HepG2 (cell line): ENCODE results near the gene BTBD19. TPM values are rescaled to one million over a fixed set of nuclear protein-coding genes. Genes with fewer than 3 reads are reported as not detected.

Experiments
- CBX2 ChIP-seq, 2 experiments: fragments of 200-600 bp in 1 of 2; sonication (generic); formaldehyde crosslinking in 1 of 2; IDR thresholded peaks; 2 replicates each; pipeline versions ENCODE4 v1.7.0 to v1.8.1; 2018 to 2022; ENCODE audit warnings: low read depth in 2 of 2, low read length in 1 of 2, mild to moderate bottlenecking in 1 of 2, missing genetic modification reagents in 1 of 2
- KDM1A ChIP-seq: IDR thresholded peaks from 2 replicates; pipeline ENCODE4 v1.6.1; 2016; ENCODE audit warnings: missing compliant biosample characterization
- POLR2G ChIP-seq: fragments of 200-400 bp; formaldehyde crosslinking; IDR thresholded peaks from 2 replicates; pipeline ENCODE4 v1.6.1; 2018; ENCODE audit warnings: mild to moderate bottlenecking, low read depth, low read length, moderate library complexity
- SMARCC2 ChIP-seq: fragments of 450-650 bp; IDR thresholded peaks from 2 replicates; pipeline ENCODE4 v1.6.1; 2017; ENCODE audit warnings: antibody characterized with exemption, mild to moderate bottlenecking
- SRY ChIP-seq: sonication (generic); formaldehyde crosslinking; IDR thresholded peaks from 2 replicates; pipeline ENCODE4 v1.8.0; 2022; ENCODE audit warnings: mild to moderate bottlenecking, missing genetic modification reagents
- TGIF2 ChIP-seq: IDR thresholded peaks from 2 replicates; pipeline ENCODE4 v1.6.1; 2016; ENCODE audit warnings: control low read depth, missing compliant biosample characterization
- ZEB1 ChIP-seq: IDR thresholded peaks from 2 replicates; pipeline ENCODE4 v1.6.1; 2012; ENCODE audit warnings: mild to moderate bottlenecking, low read depth, inconsistent platforms; ENCODE audit not compliant: insufficient replicate concordance
- ZFP36L1 ChIP-seq: sonication (generic); formaldehyde crosslinking; IDR thresholded peaks from 2 replicates; pipeline ENCODE4 v1.8.0; 2022; ENCODE audit warnings: mild to moderate bottlenecking, missing genetic modification reagents, moderate library complexity
- ZNF546 ChIP-seq: sonication (generic); formaldehyde crosslinking; conservative IDR thresholded peaks from 2 replicates; pipeline ENCODE4 v1.8.1; 2023; ENCODE audit warnings: mild to moderate bottlenecking, missing genetic modification reagents
- ZNF550 ChIP-seq: sonication (generic); formaldehyde crosslinking; IDR thresholded peaks from 2 replicates; pipeline ENCODE4 v1.4.0; 2020; ENCODE audit warnings: mild to moderate bottlenecking, missing genetic modification reagents, borderline replicate concordance
- ZNF883 ChIP-seq: sonication (generic); formaldehyde crosslinking; IDR thresholded peaks from 2 replicates; pipeline ENCODE4 v1.5.1; 2020; ENCODE audit warnings: mild to moderate bottlenecking, missing genetic modification reagents; ENCODE audit errors: not compliant biosample characterization
- polyA plus RNA-seq, 8 experiments: library from polyadenylated mRNA; depleted of rRNA in 3 of 8; stranded (reverse) in 7 of 8; unstranded in 1 of 8; fragments of >200 nt; fragmentation: Illumina TruSeq in 4 of 8; extraction: Trizol in 4 of 8; gene quantifications; 2 replicates each; pipeline versions ENCODE4 v1.2.1 to v1.2.3, GENCODE V29; 2011 to 2016; ENCODE audit warnings: low read depth in 4 of 8, missing spikeins in 1 of 8, mixed read lengths in 1 of 8; ENCODE audit not compliant: insufficient read depth in 1 of 8
- total RNA-seq, 5 experiments: library from RNA; depleted of rRNA; stranded (reverse); fragments of >200 nt; fragmentation: Illumina TruSeq; extraction: Trizol; gene quantifications; 2 replicates each; pipeline ENCODE4 v1.2.3, GENCODE V29; 2016; ENCODE audit warnings: low read depth in 1 of 5
- TF ChIP-seq, protein P1 (sequence below): sonication (generic); formaldehyde crosslinking; IDR thresholded peaks from 2 replicates; pipeline ENCODE4 v1.4.0; 2020; ENCODE audit warnings: low read depth, missing genetic modification reagents
- TF ChIP-seq, protein P2 (sequence below): sonication (generic); formaldehyde crosslinking; conservative IDR thresholded peaks from 2 replicates; pipeline ENCODE4 v1.4.0; 2020; ENCODE audit warnings: missing genetic modification reagents
- TF ChIP-seq, protein P3 (sequence below): sonication (generic); formaldehyde crosslinking; IDR thresholded peaks from 2 replicates; pipeline ENCODE4 v1.5.0; 2020; ENCODE audit warnings: missing genetic modification reagents
- TF ChIP-seq, protein P4 (sequence below): sonication (generic); formaldehyde crosslinking; IDR thresholded peaks from 2 replicates; pipeline ENCODE4 v1.8.0; 2022; ENCODE audit warnings: mild to moderate bottlenecking, missing genetic modification reagents, borderline replicate concordance
- TF ChIP-seq, protein P5 (sequence below): sonication (generic); formaldehyde crosslinking; IDR thresholded peaks from 2 replicates; pipeline ENCODE4 v1.8.1; 2022; ENCODE audit warnings: mild to moderate bottlenecking, missing genetic modification reagents
- TF ChIP-seq, protein P6 (sequence below): sonication (generic); formaldehyde crosslinking; IDR thresholded peaks from 2 replicates; pipeline ENCODE4 v1.9.0; 2021; ENCODE audit warnings: missing genetic modification reagents, mild to moderate bottlenecking, borderline replicate concordance

Gene BTBD19
- total and polyA plus RNA-seq, 2 of the 13 experiments (the other 11 are each of a cell fraction or from before 2014, with no cell fraction given): 2.7 to 6.7 TPM

DNA sequence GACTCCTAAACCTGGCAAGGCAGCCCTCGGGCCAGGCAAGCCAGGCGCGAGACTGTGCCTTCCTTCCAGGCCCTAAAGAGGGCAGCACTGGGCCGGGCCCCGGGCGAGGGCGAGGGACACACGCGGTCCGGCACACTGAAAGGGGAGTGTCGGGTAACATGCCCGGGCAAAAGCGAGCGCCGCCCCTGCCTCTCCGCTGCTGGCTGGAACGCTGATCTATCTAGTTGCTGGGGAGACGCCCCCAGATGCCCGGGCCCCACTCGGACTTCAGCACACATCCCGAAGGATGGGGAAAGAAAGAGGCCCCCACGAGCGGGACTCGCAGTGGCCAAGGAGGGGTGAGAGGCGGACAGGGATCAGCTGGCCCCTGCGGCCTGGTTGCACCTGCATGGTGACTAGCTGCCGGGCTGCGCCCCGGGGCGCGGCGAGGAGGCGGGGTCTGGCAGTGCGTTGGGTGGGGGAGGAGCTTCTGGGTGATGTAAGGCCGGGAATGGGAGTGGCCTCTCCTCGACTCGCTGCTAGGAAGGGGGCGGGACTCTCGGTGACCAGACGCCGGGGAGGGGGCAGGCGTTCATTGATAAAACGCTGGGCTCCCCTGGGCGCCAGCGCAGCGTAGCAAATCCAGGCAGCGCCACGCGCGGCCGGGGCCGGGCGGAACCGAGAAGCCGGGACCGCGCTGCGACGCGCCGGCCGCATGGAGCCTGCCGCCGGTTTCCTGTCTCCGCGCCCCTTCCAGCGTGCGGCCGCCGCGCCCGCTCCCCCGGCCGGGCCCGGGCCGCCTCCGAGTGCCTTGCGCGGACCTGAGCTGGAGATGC lies 8.3 kb upstream of the BTBD19 start, which contains the start of gene PLK3 (continued):
- TF ChIP-seq, protein P1, sequence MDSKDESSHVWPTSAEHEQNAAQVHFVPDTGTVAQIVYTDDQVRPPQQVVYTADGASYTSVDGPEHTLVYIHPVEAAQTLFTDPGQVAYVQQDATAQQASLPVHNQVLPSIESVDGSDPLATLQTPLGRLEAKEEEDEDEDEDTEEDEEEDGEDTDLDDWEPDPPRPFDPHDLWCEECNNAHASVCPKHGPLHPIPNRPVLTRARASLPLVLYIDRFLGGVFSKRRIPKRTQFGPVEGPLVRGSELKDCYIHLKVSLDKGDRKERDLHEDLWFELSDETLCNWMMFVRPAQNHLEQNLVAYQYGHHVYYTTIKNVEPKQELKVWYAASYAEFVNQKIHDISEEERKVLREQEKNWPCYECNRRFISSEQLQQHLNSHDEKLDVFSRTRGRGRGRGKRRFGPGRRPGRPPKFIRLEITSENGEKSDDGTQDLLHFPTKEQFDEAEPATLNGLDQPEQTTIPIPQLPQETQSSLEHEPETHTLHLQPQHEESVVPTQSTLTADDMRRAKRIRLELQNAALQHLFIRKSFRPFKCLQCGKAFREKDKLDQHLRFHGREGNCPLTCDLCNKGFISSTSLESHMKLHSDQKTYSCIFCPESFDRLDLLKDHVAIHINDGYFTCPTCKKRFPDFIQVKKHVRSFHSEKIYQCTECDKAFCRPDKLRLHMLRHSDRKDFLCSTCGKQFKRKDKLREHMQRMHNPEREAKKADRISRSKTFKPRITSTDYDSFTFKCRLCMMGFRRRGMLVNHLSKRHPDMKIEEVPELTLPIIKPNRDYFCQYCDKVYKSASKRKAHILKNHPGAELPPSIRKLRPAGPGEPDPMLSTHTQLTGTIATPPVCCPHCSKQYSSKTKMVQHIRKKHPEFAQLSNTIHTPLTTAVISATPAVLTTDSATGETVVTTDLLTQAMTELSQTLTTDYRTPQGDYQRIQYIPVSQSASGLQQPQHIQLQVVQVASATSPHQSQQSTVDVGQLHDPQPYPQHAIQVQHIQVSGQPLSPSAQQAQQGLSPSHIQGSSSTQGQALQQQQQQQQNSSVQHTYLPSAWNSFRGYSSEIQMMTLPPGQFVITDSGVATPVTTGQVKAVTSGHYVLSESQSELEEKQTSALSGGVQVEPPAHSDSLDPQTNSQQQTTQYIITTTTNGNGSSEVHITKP (CRISPR knock-in tag): 0 out of 2 replicates have a peak, but pooled peaks have one; percentile 54
- TF ChIP-seq KDM1A (CRISPR knock-in tag) (no peak), ZNF883 (CRISPR knock-in tag) (peak; percentile 86), ZNF546 (CRISPR knock-in tag) (peak; percentile 87; the same call in 1 of the 2 replicates), TGIF2 (peak; percentile 70; the same call in 1 of the 2 replicates), SRY (peak; percentile 62), POLR2G (peak; percentile 98), CBX2 (IDR thresholded peaks at IDR 0.05; ENCODE audit: low read depth, low read length) (no peak), CBX2 (CRISPR knock-in tag; IDR thresholded peaks at IDR 0.05; ENCODE audit: low read depth) (no peak), SMARCC2 (no peak), ZEB1 (peak; percentile 82), ZNF550 (CRISPR knock-in tag) (peak; percentile 89), ZFP36L1 (CRISPR knock-in tag) (no peak)
- TF ChIP-seq, protein P2, sequence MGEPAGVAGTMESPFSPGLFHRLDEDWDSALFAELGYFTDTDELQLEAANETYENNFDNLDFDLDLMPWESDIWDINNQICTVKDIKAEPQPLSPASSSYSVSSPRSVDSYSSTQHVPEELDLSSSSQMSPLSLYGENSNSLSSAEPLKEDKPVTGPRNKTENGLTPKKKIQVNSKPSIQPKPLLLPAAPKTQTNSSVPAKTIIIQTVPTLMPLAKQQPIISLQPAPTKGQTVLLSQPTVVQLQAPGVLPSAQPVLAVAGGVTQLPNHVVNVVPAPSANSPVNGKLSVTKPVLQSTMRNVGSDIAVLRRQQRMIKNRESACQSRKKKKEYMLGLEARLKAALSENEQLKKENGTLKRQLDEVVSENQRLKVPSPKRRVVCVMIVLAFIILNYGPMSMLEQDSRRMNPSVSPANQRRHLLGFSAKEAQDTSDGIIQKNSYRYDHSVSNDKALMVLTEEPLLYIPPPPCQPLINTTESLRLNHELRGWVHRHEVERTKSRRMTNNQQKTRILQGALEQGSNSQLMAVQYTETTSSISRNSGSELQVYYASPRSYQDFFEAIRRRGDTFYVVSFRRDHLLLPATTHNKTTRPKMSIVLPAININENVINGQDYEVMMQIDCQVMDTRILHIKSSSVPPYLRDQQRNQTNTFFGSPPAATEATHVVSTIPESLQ (CRISPR knock-in tag): 0 out of 2 replicates have a peak, but pooled peaks have one; percentile 33
- TF ChIP-seq, protein P3, sequence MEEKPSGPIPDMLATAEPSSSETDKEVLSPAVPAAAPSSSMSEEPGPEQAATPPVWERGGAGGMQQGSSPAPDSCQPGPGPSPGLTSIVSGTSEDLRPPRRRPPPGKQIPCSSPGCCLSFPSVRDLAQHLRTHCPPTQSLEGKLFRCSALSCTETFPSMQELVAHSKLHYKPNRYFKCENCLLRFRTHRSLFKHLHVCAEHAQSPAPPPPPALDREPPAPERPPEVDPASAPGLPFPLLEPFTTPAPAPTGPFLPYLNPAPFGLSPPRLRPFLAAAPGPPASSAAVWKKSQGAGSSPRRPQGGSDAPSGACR (CRISPR knock-in tag): no peak; the same call in 1 of the 2 replicates
- TF ChIP-seq, protein P4, sequence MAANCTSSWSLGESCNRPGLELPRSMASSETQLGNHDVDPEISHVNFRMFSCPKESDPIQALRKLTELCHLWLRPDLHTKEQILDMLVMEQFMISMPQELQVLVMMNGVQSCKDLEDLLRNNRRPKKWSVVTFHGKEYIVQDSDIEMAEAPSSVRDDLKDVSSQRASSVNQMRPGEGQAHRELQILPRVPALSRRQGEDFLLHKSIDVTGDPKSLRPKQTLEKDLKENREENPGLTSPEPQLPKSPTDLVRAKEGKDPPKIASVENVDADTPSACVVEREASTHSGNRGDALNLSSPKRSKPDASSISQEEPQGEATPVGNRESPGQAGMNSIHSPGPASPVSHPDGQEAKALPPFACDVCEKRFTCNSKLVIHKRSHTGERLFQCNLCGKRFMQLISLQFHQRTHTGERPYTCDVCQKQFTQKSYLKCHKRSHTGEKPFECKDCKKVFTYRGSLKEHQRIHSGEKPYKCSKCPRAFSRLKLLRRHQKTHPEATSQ (CRISPR knock-in tag): no peak
- TF ChIP-seq, protein P5, sequence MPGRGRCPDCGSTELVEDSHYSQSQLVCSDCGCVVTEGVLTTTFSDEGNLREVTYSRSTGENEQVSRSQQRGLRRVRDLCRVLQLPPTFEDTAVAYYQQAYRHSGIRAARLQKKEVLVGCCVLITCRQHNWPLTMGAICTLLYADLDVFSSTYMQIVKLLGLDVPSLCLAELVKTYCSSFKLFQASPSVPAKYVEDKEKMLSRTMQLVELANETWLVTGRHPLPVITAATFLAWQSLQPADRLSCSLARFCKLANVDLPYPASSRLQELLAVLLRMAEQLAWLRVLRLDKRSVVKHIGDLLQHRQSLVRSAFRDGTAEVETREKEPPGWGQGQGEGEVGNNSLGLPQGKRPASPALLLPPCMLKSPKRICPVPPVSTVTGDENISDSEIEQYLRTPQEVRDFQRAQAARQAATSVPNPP (CRISPR knock-in tag): 0 out of 2 replicates have a peak, but pooled peaks have one; percentile 14
- TF ChIP-seq, protein P6, sequence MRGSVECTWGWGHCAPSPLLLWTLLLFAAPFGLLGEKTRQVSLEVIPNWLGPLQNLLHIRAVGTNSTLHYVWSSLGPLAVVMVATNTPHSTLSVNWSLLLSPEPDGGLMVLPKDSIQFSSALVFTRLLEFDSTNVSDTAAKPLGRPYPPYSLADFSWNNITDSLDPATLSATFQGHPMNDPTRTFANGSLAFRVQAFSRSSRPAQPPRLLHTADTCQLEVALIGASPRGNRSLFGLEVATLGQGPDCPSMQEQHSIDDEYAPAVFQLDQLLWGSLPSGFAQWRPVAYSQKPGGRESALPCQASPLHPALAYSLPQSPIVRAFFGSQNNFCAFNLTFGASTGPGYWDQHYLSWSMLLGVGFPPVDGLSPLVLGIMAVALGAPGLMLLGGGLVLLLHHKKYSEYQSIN (CRISPR knock-in tag): no peak
